GM23248 (cell line): Measurements from ENCODE around the gene YPEL1. TPM values are rescaled to one million over a fixed set of nuclear protein-coding genes. Genes with fewer than 3 reads are reported as not detected.

Source experiments
- DNase-seq: peaks from one replicate; pipeline ENCODE4 v3.0.0-alpha.2; 2015
- H2AFZ ChIP-seq: fragments of 200-600 bp; sonication (generic); 2 replicates; pipeline ENCODE4 v1.6.1; 2016; ENCODE audit warnings: antibody characterized with exemption
- H3F3A ChIP-seq: fragments of 200-600 bp; sonication (generic); 2 replicates; pipeline ENCODE4 v1.6.1; 2016; ENCODE audit warnings: mild to moderate bottlenecking, antibody characterized with exemption, mixed run types; ENCODE audit not compliant: insufficient read depth
- H3K27ac ChIP-seq: fragments of 200-600 bp; sonication (generic); 2 replicates; pipeline ENCODE4 v1.5.1; 2016; ENCODE audit warnings: mild to moderate bottlenecking
- H3K27me3 ChIP-seq: fragments of 200-600 bp; sonication (generic); replicated peaks from 2 replicates; pipeline ENCODE4 v1.6.1; 2016; ENCODE audit warnings: mild to moderate bottlenecking; ENCODE audit not compliant: insufficient read depth
- H3K36me3 ChIP-seq: fragments of 200-600 bp; sonication (generic); 2 replicates; pipeline ENCODE4 v1.6.1; 2016; ENCODE audit warnings: low read depth, mild to moderate bottlenecking
- H3K4me1 ChIP-seq: fragments of 200-600 bp; sonication (generic); 2 replicates; pipeline ENCODE4 v1.6.1; 2016; ENCODE audit warnings: mild to moderate bottlenecking; ENCODE audit not compliant: insufficient read depth
- H3K4me2 ChIP-seq: fragments of 200-600 bp; sonication (generic); one replicate; pipeline ENCODE4 v1.6.1; 2016; ENCODE audit warnings: mild to moderate bottlenecking; ENCODE audit not compliant: unreplicated experiment
- H3K4me3 ChIP-seq: fragments of 200-600 bp; sonication (generic); 2 replicates; pipeline ENCODE4 v1.5.1; 2016; ENCODE audit warnings: mild to moderate bottlenecking
- H3K79me2 ChIP-seq: fragments of 200-600 bp; sonication (generic); 2 replicates; pipeline ENCODE4 v1.6.1; 2016; ENCODE audit warnings: mild to moderate bottlenecking; ENCODE audit not compliant: insufficient read depth
- H3K9ac ChIP-seq: fragments of 200-600 bp; sonication (generic); 2 replicates; pipeline ENCODE4 v1.6.1; 2016; ENCODE audit warnings: mild to moderate bottlenecking
- H3K9me2 ChIP-seq: fragments of 200-600 bp; sonication (generic); 2 replicates; pipeline ENCODE4 v1.6.1; 2016; ENCODE audit warnings: mixed run types, mild to moderate bottlenecking, moderate library complexity; ENCODE audit not compliant: insufficient read depth
- H3K9me3 ChIP-seq: fragments of 200-600 bp; sonication (generic); one replicate; pipeline ENCODE4 v1.6.1; 2017; ENCODE audit warnings: low read depth
- H4K20me1 ChIP-seq: fragments of 200-600 bp; sonication (generic); 2 replicates; pipeline ENCODE4 v1.6.0; 2016; ENCODE audit not compliant: insufficient read depth
- EZH2 ChIP-seq: fragments of 200-600 bp; sonication (generic); IDR thresholded peaks from 2 replicates; pipeline ENCODE4 v1.6.1; 2018; ENCODE audit warnings: antibody characterized with exemption, mild to moderate bottlenecking; ENCODE audit not compliant: insufficient read depth, poor library complexity, severe bottlenecking
- EZH2phosphoT487 ChIP-seq: fragments of 200-600 bp; sonication (generic); IDR thresholded peaks from 2 replicates; pipeline ENCODE4 v1.6.1; 2018; ENCODE audit warnings: antibody characterized with exemption, moderate library complexity, mild to moderate bottlenecking, low read depth; ENCODE audit not compliant: insufficient read depth
- WGBS, 2 experiments: methylation state at CpG; one replicate each; pipeline ENCODE4 v1.1.6; 2015 to 2017; ENCODE audit warnings: low lambda C conversion rate in 2 of 2, low coverage in 1 of 2; ENCODE audit errors: missing lambda C conversion rate in 2 of 2; 5-methylcytosine and 5-hydroxymethylcytosine counted together
- in situ Hi-C: fragments of 300-500 bp; cut with MboI; formaldehyde crosslinking; loops from 2 replicates; pipeline ENCODE4 v1.15.0; 2020
- polyA plus RNA-seq: library from polyadenylated mRNA; unstranded; fragments of >200 nt; fragmentation: Nextera tagmentation; extraction: Ambion mirVana; gene quantifications from 2 replicates; pipeline ENCODE4 v1.2.1, GENCODE V29; 2016
- total RNA-seq: library from RNA; depleted of rRNA; stranded (reverse); fragments of >200 nt; shearing (Covaris generic); gene quantifications from 2 replicates; pipeline ENCODE4 v1.2.3, GENCODE V29; 2014

YPEL1 gene
- total and polyA plus RNA-seq, 2 experiments from 2014 or later: 0.22 to 1.1 TPM

GRCh38 chr22:21764038-21764804 lies 28.6 kb upstream of the YPEL1 start:
- WGBS, 2 experiments: 86 to 88% methylated on average over 9 of the region's 9 CpGs
- Histone ChIP-seq H3F3A (0 out of 2 replicates have a peak, but pooled peaks cover 13% of the 10 kb centered on the region), H3K27ac (no peak overlapping the region), H2AFZ (no peak overlapping the region), H3K4me2 (no peak overlapping the region), H4K20me1 (no peaks in the 10 kb centered on the region), H3K79me2 (no peaks in the 10 kb centered on the region), H3K4me1 (0 out of 2 replicates have a peak, but pooled peaks cover 3% of the 10 kb centered on the region), H3K9me3 (no peaks in the 10 kb centered on the region), H3K9ac (no peak overlapping the region), H3K36me3 (peaks cover 53% of the 10 kb centered on the region), H3K4me3 (no peak overlapping the region), H3K9me2 (no peaks in the 10 kb centered on the region), H3K27me3 (no peaks in the 10 kb centered on the region)
- DNase-seq: no peak
- in situ Hi-C loops: no loop called here
- TF ChIP-seq EZH2phosphoT487: no peak
- TF ChIP-seq EZH2: no peak

GRCh38 chr22:21762712-21763581 lies 27.4 kb upstream of the YPEL1 start:
- Histone ChIP-seq H3K36me3 (peaks cover 40% of the 10 kb centered on the region), H3K4me3 (no peak overlapping the region), H3K4me1 (0 out of 2 replicates have a peak, but pooled peaks cover 3% of the 10 kb centered on the region), H3K27me3 (no peaks in the 10 kb centered on the region), H3F3A (0 out of 2 replicates have a peak, but pooled peaks cover 13% of the 10 kb centered on the region), H3K27ac (no peak overlapping the region), H3K4me2 (no peak overlapping the region), H2AFZ (no peak overlapping the region), H4K20me1 (no peaks in the 10 kb centered on the region), H3K79me2 (no peaks in the 10 kb centered on the region), H3K9me3 (no peaks in the 10 kb centered on the region), H3K9ac (no peak overlapping the region), H3K9me2 (no peaks in the 10 kb centered on the region)
- no peak for TF ChIP-seq EZH2
- no peak for TF ChIP-seq EZH2phosphoT487
- in situ Hi-C loops: no loop called here
- no peak for DNase-seq
- 77% methylated on average over 13 of the region's 13 CpGs for WGBS, 2 experiments

GRCh38 chr22:21761994-21762680 lies 26.5 kb upstream of the YPEL1 start:
- 0 out of 2 replicates have a peak, but pooled peaks cover 3% of the 10 kb centered on the region for H3K4me1 ChIP-seq
- H3K4me3 ChIP-seq: no peak overlapping the region
- no peak overlapping the region for H3K4me2 ChIP-seq
- DNase-seq: no peak
- no peak for TF ChIP-seq EZH2phosphoT487
- TF ChIP-seq EZH2: no peak
- peaks cover 17% of the 10 kb centered on the region; the same call in 1 of the 2 replicates for H3F3A ChIP-seq
- H3K36me3 ChIP-seq: peaks cover 34% of the 10 kb centered on the region
- no peak overlapping the region for H3K27ac ChIP-seq
- H3K79me2 ChIP-seq: no peaks in the 10 kb centered on the region
- H3K9me2 ChIP-seq: no peaks in the 10 kb centered on the region
- no peaks in the 10 kb centered on the region for H3K9me3 ChIP-seq
- H3K9ac ChIP-seq: no peak overlapping the region
- WGBS, 2 experiments: 92 to 93% methylated on average over 15 of the region's 15 CpGs
- no peaks in the 10 kb centered on the region for H4K20me1 ChIP-seq
- no peak overlapping the region for H2AFZ ChIP-seq
- in situ Hi-C loops: no loop called here
- H3K27me3 ChIP-seq: no peaks in the 10 kb centered on the region

- H3K27me3 ChIP-seq: no peaks in the 10 kb centered on the region
- peaks cover 26% of the 10 kb centered on the region for H3F3A ChIP-seq
- no peaks in the 10 kb centered on the region; the same call in 1 of the 2 replicates for H4K20me1 ChIP-seq
- peaks cover 31% of the 10 kb centered on the region for H3K36me3 ChIP-seq
- DNase-seq: no peak
- H3K9me2 ChIP-seq: no peaks in the 10 kb centered on the region
- H3K4me2 ChIP-seq: no peak overlapping the region
- no peaks in the 10 kb centered on the region for H3K9me3 ChIP-seq
- no peaks in the 10 kb centered on the region for H3K79me2 ChIP-seq
- TF ChIP-seq EZH2: no peak
- no peak overlapping the region for H3K9ac ChIP-seq
- H3K4me1 ChIP-seq: peaks cover 10% of the 10 kb centered on the region
- no peak overlapping the region for H2AFZ ChIP-seq
- 94 to 100% methylated on average over 2 of the region's 2 CpGs for WGBS, 2 experiments
- H3K4me3 ChIP-seq: no peak overlapping the region
- H3K27ac ChIP-seq: no peak overlapping the region
- in situ Hi-C loops: no loop called here
These were observed 25.5 kb upstream of the YPEL1 start for GRCh38 chr22:21761086-21761485.
